Activated CD8-positive, alpha-beta T cell treated with anti-CD3 and anti-CD28 coated beads, Interleukin-2, amount 10 ng/mL, durations not matched to agents 7 days and 5 days (primary cell): ENCODE measurements around the gene PTGES3. TPM values are rescaled to one million over a fixed set of nuclear protein-coding genes. Genes with fewer than 3 reads are reported as not detected.
A peak's percentile ranks its signal among the peaks of the same experiment; 100 is the strongest.

Source experiments
- ATAC-seq: fragments of 150-1000 bp; cut with Tn5 transposase; one replicate; pipeline ENCODE4 v1.10.0; 2021; ENCODE audit warnings: moderate library complexity
- CTCF ChIA-PET: fragments of 350-600 bp; sonication (Branson Sonifier 250); formaldehyde crosslinking; loops from one replicate; lab custom pipeline; 2021; ENCODE audit warnings: antibody characterized with exemption; lab: Charles Lee
- POLR2A ChIA-PET: fragments of 350-600 bp; sonication (Branson Sonifier 250); formaldehyde crosslinking; loops from one replicate; lab custom pipeline; 2021; ENCODE audit warnings: antibody characterized with exemption; lab: Charles Lee
- DNase-seq: peaks from one replicate; pipeline ENCODE4 v3.0.0-alpha.2; 2020
- H3K27ac Mint-ChIP-seq: one replicate; pipeline ENCODE4 v1.8.0; 2021; ENCODE audit warnings: mild to moderate bottlenecking, mixed read lengths
- H3K27me3 Mint-ChIP-seq: one replicate; pipeline ENCODE4 v1.8.0; 2021; ENCODE audit warnings: low read depth, mixed read lengths
- H3K36me3 Mint-ChIP-seq: one replicate; pipeline ENCODE4 v1.8.0; 2021; ENCODE audit warnings: low read depth, mixed read lengths
- H3K4me1 Mint-ChIP-seq: one replicate; pipeline ENCODE4 v1.8.0; 2021; ENCODE audit warnings: low read depth, mixed read lengths
- H3K4me3 Mint-ChIP-seq: one replicate; pipeline ENCODE4 v1.8.0; 2021; ENCODE audit warnings: mild to moderate bottlenecking, mixed read lengths
- H3K9me3 Mint-ChIP-seq: one replicate; pipeline ENCODE4 v1.8.0; 2022; ENCODE audit warnings: mixed read lengths; ENCODE audit not compliant: insufficient read depth
- total RNA-seq, 2 experiments: library from RNA; stranded (reverse); gene quantifications; one replicate each; pipeline ENCODE4 v1.2.3, GENCODE V29; 2021

Gene PTGES3
- total RNA-seq, 2 experiments from 2014 or later: 273 to 290 TPM

DNA sequence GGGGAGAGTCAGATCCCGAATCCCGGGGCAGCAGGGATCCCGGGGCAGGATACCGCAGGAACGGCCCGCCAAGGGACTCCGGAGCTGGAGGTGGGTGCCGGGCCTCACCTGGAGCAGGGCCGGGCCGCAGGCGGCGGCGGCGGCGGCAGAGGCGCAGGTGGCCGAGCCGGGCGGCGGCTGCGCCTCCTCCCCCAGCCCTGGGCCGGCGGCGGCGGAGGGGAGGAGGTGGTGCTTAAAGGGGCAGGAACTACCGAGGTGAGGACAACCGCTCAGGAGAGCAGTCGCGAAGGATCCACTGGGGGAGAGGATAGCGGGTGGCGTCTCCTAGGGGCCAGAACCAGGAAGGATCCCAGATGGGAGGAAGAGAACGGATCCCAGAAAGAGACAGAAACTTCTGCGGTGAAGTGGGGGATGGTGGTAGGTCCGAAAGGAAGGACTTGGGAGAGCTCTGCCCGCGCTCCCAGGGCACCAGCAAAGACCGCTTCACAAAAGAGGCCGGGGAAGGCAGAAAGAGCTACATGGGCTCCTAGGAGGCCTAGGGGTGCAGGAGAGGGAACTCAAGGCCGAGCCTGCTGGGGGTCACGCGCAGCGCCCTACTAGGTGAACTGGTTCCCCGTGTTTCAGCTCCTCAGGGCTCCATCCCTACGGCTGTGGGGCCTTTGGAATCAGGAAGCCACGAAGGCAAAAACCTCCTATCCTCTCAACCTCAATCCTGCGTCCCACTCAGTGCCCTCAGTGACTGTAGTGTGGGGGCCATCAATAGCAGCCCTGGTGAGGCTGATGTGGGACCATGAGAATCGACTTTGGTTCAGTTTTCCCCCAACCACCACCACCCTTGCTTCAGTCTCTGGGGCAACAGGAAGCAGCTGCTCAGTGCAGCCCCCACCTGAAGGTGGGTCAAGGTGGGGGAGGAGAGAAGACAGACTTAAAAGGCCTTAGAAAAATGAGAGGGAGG is 53.0 kb downstream of the PTGES3 start:
- POLR2A ChIA-PET: interaction anchor here (0.5 to 3.7 kb wide), 13 partner anchors 9 to 444 kb away, joined by 3 to 49 read pairs (median 4); partner anchors contain the start of genes ATP5F1B, NACA, PTGES3 and STAT2
- ATAC-seq (peak; percentile 52), DNase-seq (peak; percentile 79)
- CTCF ChIA-PET: interaction anchor here (0.9 to 4.0 kb wide), 22 partner anchors 7 to 608 kb away, joined by 3 to 50 read pairs (median 10); partner anchors contain the start of genes ATP5F1B, ESYT1, PTGES3 and RBMS2
- Mint-ChIP-seq H3K27ac (peak overlapping the region; percentile 93), H3K9me3 (no peaks in the 10 kb centered on the region), H3K27me3 (no peaks in the 10 kb centered on the region), H3K4me1 (peaks cover 77% of the 10 kb centered on the region), H3K4me3 (peak overlapping the region; percentile 88), H3K36me3 (peaks cover 35% of the 10 kb centered on the region)

DNA sequence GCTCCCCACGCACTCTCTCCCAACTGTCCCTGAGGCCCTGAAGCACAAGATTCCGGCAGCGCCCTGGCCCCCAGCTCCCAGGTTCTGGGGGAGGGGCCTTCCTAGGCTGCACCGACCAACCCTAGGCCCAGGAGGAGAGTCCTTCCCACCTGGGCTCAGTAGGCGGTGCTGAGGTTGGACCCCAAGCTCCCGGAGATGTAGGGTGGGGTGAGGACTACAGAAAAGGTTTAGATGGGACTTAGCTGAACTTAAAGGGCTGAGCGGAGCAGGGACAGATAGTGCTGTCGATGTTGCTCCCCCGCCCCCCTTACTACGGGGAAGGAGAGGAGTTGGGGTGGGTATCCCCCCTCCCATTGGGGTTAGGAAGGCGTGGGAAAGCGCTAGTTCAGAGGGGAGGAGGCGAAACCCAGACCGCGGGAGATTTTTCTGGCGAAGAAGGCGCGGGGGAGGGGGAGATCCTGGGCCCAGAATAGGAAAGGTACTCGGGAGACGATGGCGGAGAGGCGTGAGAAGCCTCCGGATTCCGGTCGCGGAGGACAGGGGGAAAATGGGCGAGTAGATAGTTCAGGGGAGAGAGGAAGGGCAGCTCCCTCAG is 53.7 kb downstream of the PTGES3 start:
- H3K9me3 Mint-ChIP-seq: no peaks in the 10 kb centered on the region
- ChIA-PET CTCF (interaction anchor here (1.0 to 4.0 kb wide), 7 partner anchors 9 to 608 kb away, joined by 3 to 50 read pairs (median 5); partner anchors contain the start of gene ATP5F1B), POLR2A (interaction anchor here (0.5 to 3.7 kb wide), 7 partner anchors 10 to 274 kb away, joined by 3 to 49 read pairs (median 4); partner anchors contain the start of genes ATP5F1B, NACA, PTGES3 and STAT2)
- H3K4me1 Mint-ChIP-seq: peaks cover 72% of the 10 kb centered on the region
- no peaks in the 10 kb centered on the region for H3K27me3 Mint-ChIP-seq
- H3K4me3 Mint-ChIP-seq: peak overlapping the region; percentile 88
- ATAC-seq (no peak), DNase-seq (peak; percentile 43)
- H3K27ac Mint-ChIP-seq: peak overlapping the region; percentile 82
- H3K36me3 Mint-ChIP-seq: peaks cover 30% of the 10 kb centered on the region

DNA sequence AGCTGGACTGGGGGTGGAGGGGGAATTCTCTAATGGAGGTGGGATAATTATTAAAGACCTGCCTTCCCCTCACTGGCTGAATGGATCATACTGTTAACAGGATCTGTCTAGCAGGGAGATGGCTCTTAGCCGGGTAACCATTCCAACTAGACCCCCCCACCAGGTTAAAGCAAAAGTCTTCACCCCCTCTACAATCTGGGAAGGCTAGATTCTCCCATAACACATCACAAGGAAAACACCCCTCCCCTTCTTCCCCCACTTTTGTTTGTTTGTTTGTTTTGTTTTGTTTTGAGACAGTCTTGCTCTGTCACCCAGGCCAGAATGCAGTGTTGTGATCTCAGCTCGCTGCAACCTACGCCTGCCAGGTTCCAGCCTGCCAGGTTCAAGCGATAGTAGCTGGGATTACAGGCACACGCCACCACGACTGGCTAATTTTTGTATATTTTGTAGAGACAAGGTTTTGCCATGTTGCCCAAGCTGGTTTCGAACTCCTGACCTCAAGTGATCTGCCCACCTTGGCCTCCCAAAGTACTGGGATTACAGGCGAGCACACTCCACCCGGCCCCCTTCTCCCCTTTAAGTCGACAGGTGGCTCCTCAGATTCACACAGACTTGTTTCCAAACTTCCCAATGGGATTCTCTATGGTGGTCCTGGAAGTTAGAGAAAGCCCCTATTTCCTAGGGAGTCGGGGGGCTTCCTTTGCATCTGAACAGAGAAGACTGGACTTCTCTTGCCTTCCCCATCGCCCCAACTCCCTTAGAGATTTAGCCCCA is 54.4 kb downstream of the PTGES3 start:
- Mint-ChIP-seq H3K4me1 (peaks cover 69% of the 10 kb centered on the region), H3K27ac (peak overlapping the region; percentile 82), H3K27me3 (no peaks in the 10 kb centered on the region), H3K36me3 (peaks cover 30% of the 10 kb centered on the region), H3K4me3 (peak overlapping the region; percentile 88), H3K9me3 (no peaks in the 10 kb centered on the region)
- CTCF ChIA-PET: interaction anchor here (1.0 to 4.0 kb wide), 8 partner anchors 9 to 609 kb away, joined by 3 to 50 read pairs (median 5); partner anchors contain the start of genes ATP5F1B and SMARCC2
- ATAC-seq (no peak), DNase-seq (no peak)
- POLR2A ChIA-PET: interaction anchor here (0.5 to 3.7 kb wide), 6 partner anchors 10 to 274 kb away, joined by 3 to 49 read pairs (median 4); partner anchors contain the start of genes ATP5F1B, NACA, PTGES3 and STAT2

DNA sequence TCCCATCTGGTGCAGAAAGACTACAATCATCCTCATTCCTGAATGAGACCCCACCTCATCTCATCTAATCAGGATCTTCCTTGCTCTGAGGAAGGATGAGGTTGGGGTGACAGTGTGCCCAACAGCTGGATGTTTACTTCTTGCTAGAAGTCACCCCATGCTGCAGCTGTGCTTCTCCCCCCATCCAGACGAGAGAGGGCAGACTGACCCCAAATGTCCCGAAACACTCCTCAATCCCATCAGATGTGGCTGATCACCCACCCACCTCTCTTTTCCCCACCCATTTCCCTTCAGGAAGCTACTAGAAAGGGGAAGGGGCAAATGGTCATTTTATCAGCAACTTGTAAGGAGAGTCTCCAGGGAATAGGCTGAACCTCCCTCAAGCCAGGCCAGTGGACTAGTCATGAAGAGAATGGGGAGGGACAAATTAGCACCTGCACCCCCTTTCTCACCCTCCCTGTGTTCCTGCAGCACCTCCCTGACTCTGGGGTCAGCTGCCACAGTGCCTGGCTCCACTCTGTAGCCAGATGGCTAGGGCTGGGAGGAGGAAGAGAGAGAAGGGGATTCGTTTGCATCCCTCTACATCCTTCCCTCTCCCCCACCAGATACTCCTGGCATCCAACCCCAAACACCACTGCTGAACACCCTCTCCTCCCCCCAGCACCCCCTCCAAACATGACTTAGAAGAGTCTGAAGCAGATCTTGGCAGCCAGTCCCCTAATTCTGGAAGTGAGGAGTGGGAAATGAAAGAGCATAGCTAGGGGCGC is 55.2 kb downstream of the PTGES3 start:
- H3K4me1 Mint-ChIP-seq: peaks cover 71% of the 10 kb centered on the region
- POLR2A ChIA-PET: interaction anchor here (0.7 to 1.5 kb wide), 2 partner anchors 10 to 112 kb away, joined by 3 to 5 read pairs; partner anchors contain the start of gene RBMS2
- no peaks in the 10 kb centered on the region for H3K27me3 Mint-ChIP-seq
- no peaks in the 10 kb centered on the region for H3K9me3 Mint-ChIP-seq
- peaks cover 27% of the 10 kb centered on the region for H3K36me3 Mint-ChIP-seq
- CTCF ChIA-PET: interaction anchor here (1.1 to 4.0 kb wide), 5 partner anchors 13 to 610 kb away, joined by 3 to 50 read pairs (median 7); partner anchors contain the start of genes ATP5F1B and SMARCC2
- H3K4me3 Mint-ChIP-seq: peak overlapping the region; percentile 88
- DNase-seq (no peak), ATAC-seq (no peak)
- H3K27ac Mint-ChIP-seq: peak overlapping the region; percentile 48

DNA sequence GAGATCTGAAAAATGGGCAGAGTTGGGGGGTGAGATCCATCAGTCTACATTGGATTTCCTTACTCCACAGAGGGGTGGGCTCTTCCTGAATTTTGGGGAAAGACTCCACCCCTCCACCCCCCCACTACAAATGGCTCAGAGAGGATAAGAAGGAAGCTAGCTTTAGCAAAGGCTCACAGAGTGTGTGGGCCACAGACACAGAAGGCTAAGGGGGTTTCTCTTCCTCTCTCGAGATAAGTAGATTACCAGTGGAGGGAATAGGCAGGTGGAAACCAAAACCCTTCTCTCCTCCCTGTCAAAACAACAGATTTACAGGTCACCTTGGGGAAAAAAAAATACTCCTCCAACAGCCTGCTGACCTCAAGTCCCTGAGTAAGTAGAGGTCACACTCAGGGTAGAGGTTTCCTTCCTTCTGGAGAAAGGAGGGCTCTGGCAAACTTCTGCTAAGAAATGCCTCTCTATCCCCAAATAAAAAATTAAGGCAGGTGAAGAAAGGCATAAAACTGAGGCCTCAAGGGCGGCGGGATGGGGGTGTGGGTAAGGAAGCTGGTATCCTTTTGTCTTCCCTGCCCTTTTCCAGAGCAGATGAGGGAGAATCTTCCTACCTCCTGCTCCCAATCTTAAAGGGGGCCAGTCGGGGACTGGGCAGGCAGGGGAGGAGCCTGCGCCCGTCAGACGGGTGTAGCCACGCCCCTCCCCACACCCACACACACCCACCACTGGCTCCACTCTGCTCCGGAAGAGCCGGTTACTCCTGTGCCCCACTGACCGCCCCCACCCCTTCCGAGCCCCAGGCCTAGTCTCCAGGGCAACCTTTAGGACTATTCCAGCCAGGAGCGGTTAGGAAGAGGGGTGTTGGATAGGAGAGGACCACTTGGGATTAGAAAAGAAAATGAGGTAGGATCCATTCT is 56.0 kb downstream of the PTGES3 start:
- ATAC-seq (peak; percentile 13), DNase-seq (peak; percentile 73)
- Mint-ChIP-seq H3K4me3 (peak overlapping the region; percentile 88), H3K27me3 (no peaks in the 10 kb centered on the region), H3K4me1 (peaks cover 67% of the 10 kb centered on the region), H3K9me3 (no peaks in the 10 kb centered on the region), H3K36me3 (peaks cover 20% of the 10 kb centered on the region), H3K27ac (peak overlapping the region; percentile 48)
- ChIA-PET CTCF (interaction anchor here (1.1 to 2.3 kb wide), 2 partner anchors 118 to 443 kb away, joined by 3 to 7 read pairs; partner anchors contain the start of gene SMARCC2), POLR2A (interaction anchor here (0.7 to 1.5 kb wide), 2 partner anchors 14 to 111 kb away, joined by 3 to 6 read pairs; partner anchors contain the start of genes ATP5F1B and RBMS2)

DNA sequence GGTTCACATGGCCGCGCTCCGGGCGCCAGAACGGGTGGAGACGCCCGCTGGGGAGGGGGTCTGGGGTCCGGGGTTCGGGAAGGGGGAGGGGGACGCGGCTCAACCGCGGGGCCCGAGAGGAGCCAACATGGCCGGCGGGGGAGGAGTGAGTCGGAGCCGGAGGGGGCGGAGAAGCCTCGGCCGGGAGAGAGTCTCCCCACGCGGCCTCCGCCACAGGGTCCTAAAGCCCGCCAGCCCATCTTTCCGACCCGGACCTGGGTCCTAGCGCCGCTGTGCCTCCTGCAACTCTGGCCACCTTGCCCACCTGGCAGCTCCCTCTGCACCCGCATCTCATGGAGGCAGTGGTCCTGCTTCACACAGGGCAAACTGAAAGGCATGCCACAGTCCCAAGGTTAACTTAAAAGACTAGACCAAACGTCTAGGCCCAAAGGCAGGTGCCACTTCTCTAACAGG is 57.9 kb downstream of the PTGES3 start, which contains the start of gene BAZ2A:
Gene BAZ2A, minus strand, starts transcription at position 147 of the 453 bp plus-strand sequence. CDS start 12,796 bp downstream, outside the sequence.
- peaks cover 32% of the 10 kb centered on the region for H3K36me3 Mint-ChIP-seq
- ChIA-PET CTCF (interaction anchor here (1.2 to 2.4 kb wide), 4 partner anchors 8 to 54 kb away, joined by 3 to 16 read pairs (median 8); no protein-coding TSS in a partner anchor), POLR2A (interaction anchor here (0.6 to 3.3 kb wide), 8 partner anchors 8 to 247 kb away, joined by 3 to 27 read pairs (median 9); partner anchors contain the start of genes ATP5F1B, NACA, PTGES3 and RBMS2)
- no peaks in the 10 kb centered on the region for H3K27me3 Mint-ChIP-seq
- H3K27ac Mint-ChIP-seq: peak within 1 kb of the TSS; percentile 83
- no peaks in the 10 kb centered on the region for H3K9me3 Mint-ChIP-seq
- peaks cover 67% of the 10 kb centered on the region for H3K4me1 Mint-ChIP-seq
- H3K4me3 Mint-ChIP-seq: peak within 1 kb of the TSS; percentile 84
- ATAC-seq: peak; percentile 74
- DNase-seq: peak; percentile 92

DNA sequence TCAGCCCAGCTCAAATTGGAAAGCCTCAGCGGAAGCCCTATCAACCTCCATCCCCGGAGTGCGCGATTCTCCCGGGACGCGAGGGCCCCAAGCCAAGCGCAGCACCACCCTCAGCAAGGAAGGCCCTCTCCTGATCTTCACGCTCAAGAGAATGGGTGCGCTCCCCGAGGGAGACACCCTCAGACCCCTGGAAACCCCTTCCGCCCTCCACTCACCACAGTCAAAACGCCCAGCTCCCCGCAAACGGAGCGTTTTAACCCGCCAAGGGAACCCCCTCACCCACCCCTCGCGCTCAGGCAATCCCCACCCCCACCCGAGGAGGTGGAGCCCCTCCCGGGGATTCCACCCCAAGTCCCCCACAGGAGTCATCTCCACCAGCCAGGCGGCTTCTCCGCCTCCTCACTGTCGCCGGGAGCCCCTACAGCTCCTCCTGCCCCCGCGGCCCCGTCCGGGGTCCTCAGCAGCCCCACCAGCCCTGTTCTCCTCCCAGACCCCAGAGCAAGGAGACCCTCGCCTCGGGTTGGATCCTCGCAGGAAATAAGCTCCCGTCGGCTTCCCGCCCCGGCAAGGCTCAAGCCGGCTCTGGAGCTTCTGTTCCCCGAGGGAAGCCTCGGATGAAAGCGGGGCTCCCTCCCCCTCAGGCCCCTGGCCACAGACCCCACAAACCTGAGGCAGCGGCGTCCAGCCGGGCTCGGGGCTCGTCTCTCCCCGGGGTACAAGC is 58.5 kb downstream of the PTGES3 start:
- DNase-seq (peak; percentile 49), ATAC-seq (peak; percentile 21)
- Mint-ChIP-seq H3K4me3 (peak overlapping the region; percentile 84), H3K27ac (peak overlapping the region; percentile 83), H3K27me3 (no peaks in the 10 kb centered on the region), H3K36me3 (peaks cover 33% of the 10 kb centered on the region), H3K4me1 (peaks cover 68% of the 10 kb centered on the region), H3K9me3 (no peaks in the 10 kb centered on the region)
- CTCF ChIA-PET: interaction anchor here (0.9 to 2.4 kb wide), 12 partner anchors 10 to 482 kb away, joined by 3 to 16 read pairs (median 4); partner anchors contain the start of genes ATP5F1B, RBMS2 and STAT6
- POLR2A ChIA-PET: interaction anchor here (0.6 to 3.3 kb wide), 13 partner anchors 9 to 471 kb away, joined by 3 to 27 read pairs (median 7); partner anchors contain the start of genes ATP5F1B, MYL6, NACA and PTGES3

DNA sequence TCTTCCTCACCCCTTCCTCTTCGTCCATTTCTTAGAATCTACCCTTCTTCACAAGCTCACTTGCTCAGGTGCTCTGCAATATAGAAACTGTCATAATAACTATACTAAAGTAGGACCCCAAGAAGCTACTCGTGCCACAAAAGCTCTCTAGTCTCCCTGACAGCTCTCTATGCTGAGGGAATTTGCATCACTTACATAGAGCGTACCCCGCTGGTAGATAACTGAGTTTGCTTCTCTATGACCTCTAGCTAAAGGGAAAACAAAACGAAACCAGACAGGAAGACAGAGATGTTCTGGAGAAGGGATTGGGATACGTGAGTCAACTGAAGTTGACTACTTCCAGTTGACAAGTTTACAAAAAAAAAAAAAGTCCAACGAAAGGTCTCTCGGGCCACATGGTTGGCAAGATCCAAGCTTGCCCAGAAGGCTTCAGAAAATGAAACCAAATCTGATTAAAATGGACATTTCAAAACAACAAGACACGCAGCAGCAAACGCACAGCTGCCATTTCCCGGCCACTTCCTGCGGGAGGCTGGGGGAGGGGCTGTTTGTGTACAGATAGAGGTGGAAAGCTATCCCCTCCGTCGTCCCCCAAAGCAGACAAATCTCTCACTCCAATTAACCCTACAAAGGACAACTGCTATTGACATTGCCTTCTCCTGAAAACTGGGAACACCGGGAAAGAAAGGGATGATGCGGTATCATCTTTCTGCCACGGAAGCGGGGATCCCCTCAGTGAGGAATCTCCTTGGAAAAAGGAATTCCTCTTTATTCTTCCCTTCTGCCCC is 59.2 kb downstream of the PTGES3 start:
- Mint-ChIP-seq H3K27ac (peak overlapping the region; percentile 83), H3K9me3 (no peaks in the 10 kb centered on the region), H3K4me3 (peak overlapping the region; percentile 84), H3K27me3 (no peaks in the 10 kb centered on the region), H3K36me3 (peaks cover 39% of the 10 kb centered on the region), H3K4me1 (peaks cover 68% of the 10 kb centered on the region)
- ATAC-seq (no peak), DNase-seq (peak; percentile 79)
- POLR2A ChIA-PET: interaction anchor here (0.6 to 3.3 kb wide), 17 partner anchors 8 to 477 kb away, joined by 3 to 27 read pairs (median 6); partner anchors contain the start of genes ATP5F1B, MYL6, NACA and PTGES3
- CTCF ChIA-PET: interaction anchor here (0.8 to 3.2 kb wide), 19 partner anchors 7 to 483 kb away, joined by 3 to 38 read pairs (median 4); partner anchors contain the start of genes ATP5F1B, PTGES3, RBMS2 and STAT6
